Measurements from ENCODE around the gene TBX4.
"Not testable (repeated sequence)": the region's sequence is repeated elsewhere in the genome, so short reads cannot be mapped to it uniquely, and the experiment has no call there.

The TBX4 gene

DNA sequence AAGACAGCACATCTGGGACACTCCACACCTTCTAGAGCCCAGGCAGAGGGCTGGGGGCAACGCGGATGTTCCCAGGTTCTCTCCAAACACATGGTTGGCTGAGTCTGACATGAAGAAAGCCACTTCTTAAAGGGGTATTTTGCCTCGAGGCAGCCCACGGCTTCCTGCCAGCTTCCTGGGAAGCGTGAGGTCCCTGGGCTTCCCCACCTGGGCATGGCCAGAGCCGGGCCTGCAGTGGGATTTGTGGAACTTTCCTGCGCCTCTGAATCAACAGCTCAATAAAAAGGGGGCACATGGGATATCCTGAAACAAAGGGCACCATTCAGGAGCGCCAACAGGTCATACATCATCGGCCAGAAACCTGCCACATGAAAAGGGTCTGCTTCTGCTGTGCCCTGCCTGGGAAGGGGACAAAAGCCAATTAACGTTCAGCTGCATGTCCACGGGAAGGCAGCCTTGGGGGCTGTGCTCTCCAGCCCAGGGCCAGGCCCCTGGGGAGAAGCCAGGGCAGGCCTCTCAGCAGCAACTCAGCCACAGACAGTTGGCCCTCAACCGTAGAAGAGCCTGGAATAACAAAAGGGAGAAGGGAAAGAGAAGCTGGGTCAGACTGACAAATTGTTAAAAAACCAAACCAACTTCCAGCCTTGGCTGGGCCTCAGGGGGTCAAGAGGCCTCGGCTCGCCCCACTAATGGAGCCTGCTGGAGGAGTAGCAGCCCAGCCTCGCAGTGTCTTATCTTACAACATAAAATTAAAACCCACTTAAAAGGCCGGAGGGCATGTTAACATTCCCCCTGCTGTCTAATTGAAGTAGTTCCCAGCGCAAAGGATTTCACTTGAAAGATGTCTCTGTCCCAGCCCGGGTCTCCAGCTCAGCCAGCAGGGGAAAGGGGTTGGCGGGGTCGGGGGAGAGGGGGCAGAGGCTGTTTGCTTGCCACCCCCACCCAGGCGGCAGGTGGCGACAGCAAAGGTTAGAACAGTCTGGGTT is 34.2 kb downstream of the TBX4 start:
- no peak for DNase-seq

DNA sequence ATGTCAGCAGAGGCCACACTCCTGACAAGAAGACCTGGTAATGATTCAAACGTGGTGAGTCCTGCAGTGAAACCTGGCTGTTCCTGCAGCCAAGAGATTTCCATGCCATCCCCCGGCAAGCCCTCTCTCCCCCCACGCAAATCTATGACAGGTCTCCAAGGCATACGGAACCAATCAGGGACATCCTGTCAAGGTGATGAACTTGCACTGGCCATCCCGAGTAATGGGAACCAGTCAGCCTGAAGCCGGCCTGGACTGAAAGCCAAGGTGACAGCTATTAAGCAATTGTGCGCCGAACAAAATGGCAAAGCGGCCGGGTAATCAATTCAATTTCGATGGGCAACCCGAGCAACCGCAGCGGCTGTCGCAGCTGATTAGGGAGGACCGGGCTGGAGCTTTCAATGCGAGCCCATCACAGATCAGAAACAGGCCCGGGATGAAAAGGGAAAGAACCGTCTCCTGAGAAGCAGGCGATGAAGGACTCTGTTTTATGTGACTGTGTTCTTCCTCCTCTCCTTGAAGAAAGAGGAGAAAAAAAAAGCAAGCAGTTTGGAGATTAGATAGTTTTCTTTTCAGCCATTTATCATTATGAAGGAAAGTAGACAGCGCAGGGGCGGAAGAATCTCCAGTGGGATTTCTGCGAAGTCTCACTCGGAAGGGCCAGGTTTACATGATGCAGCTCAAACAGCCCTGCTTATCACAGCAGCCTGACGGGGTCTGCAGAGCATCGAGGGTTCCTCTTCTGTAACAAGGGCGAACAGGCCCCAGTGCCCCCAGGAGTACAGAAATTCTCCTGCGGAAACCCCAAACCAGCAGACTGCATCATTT is 35.2 kb downstream of the TBX4 start:
- no peak for DNase-seq

DNA sequence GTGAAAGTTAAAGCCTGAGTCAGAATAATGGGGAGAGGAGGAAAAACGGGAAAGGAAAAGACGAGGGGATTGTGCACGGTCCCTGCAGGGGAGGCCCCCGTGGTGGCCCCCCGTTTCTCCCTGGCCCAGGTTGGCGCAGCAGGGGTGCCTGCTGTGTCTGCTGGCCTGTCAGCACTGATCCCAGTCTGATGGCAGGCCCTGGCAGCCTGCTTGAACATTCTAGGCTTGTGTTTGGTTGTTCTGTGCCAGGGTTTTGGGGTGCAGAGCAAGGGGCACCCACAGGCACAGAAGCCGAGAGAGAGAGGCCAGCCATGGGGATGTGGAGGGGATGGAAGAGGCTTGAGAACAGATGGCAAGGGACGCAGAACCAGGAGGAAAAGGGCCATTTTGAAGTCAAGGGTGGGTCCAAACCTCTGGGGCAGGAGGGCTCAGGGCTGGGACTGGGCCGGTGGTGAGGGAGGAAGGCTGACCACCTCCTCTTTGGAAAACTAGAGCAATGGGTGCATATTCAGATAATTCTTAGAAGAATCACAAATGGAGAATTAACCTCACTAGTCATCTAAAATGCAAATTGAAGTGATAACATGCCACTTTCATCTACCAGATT is 35.9 kb downstream of the TBX4 start:
- no peak for DNase-seq

- no peak for DNase-seq
These were observed 36.9 kb downstream of the TBX4 start for GRCh38 chr17:61488878-61489718.

DNA sequence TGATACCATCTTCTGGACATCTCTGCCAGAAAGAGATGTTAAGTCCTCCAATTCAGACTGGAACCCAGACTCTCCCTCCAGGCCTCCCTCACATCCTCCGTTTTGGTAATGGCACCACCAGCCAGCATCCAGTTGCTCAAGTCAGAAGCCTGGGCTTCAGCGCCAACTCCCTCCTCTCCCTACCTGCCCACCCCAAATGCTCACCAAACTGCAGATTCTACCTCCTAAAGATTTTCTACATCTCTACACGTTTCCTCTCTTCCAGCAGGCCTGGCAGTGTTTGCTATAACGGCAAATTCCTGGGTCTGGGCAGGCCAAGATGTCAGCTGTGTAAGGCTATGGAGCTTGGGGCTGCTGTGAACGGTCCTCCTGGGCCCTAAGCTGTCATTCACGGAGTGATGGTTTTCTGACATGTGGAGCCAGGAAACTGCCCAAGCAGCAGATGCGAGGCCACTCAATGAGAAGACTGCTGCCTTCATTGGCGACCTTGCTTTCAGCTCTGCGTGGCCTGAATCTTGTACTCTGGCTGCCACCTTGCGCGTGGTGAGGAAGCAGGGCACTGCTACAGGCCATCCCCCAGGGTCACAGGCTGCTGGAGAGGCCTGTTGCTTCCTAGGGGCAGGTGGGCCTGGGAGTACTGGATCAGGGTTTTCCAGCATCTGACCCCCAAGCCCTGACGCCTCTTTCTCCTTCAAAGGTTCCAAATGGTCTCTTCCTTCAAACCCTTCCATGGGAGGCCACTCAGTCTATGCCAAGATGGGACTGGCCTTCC is 37.7 kb downstream of the TBX4 start:
- no peak for DNase-seq

DNA sequence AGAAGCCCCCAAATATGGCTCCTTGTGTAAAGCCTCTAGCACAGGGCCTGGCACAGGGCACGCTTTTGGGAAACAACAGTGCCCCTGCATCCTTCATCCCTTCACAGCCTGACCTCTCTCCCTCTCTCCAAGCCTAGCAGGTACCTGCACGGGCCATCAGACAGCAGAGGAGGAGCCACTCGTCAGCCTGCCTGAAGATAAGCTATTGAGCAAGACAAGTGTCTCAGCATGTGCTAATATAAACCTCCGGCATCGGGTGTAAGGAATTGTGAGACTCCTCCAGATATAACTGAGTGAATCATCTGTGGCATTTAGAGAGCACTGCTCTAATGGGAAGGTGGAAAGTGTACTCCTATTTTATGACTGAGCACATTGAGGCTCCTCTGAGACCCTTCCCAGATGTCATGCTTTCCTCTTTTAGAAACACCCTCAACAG is 38.3 kb downstream of the TBX4 start:
- no peak for DNase-seq

DNA sequence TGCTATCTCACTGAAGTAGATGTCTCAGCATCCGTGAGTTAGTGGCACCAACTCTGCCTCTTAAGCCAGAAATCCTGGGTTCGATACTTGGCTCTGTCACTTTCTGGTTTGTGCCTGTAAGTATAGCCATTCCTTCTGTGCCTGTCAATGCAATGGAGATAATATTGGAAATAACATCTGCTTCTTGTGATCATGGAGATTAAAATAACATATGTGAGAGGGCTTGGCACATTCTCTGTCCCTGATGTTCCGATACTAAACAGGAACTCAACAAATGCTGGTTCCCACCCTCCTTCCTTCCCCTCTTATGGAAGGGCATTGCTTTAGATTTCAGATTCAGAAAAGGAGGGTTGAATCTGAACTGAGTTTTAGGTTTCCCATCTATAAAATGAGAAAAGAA is 39.8 kb downstream of the TBX4 start:
- DNase-seq, result no peak

DNA sequence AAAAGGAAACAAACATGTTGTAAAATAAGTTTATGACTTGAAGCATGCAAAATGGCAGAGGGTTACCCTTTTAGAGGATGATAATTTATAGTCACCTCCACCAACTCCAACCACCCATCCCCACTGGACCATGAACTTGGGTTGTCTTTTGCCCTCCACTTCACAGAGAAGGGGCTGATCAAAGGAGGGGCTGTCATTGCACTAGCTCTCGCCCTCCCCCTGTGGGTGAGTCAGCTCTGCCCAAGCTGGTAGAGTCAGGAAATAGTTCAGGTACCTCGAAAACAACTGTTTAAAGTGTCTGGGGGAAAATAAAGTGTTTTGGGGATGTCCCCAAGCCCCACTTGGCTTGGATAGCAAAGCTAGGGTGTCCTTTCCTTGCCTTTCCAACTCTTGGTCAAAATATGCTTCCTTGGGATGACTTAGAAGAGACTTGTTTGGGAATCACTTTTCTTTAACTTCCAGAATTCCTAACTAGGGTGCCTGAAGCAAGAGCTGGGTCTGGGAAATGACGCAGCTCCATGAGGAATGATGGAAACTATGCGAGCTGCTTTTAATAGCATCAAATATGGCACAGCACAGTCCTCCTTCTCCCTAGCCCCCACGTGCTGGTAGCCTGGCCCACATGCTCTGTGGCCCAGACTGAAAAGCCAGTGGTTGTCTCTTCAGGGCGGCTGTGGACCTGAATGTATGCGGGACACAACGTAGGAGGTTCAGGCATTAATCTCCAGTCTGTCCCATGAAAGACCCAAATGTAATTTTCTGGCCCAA is 40.7 kb downstream of the TBX4 start:
- no peak for DNase-seq

DNA sequence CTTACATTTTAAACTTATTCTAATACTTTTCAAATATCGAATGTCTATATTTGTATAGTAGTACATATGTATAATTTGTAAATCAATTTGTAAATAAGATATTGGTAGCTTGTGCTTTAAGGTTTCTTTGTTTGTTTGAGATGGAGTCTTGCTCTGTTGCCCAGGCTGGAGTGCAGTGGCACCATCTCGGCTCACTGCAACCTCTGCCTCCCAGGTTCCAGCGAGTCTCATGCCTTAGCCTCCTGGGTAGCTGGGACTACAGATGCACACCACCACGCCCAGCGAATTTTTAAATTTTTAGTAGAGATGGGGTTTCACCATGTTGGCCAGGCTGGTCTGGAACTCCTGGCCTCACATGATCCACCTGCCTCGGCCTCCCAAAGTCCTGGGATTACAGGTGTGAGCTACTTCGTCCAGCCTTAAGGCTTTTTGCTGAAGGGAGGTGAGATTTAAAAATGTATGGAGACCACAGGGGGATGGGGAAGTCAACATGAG is 41.7 kb downstream of the TBX4 start:
- DNase-seq, result not testable (repeated sequence)

DNA sequence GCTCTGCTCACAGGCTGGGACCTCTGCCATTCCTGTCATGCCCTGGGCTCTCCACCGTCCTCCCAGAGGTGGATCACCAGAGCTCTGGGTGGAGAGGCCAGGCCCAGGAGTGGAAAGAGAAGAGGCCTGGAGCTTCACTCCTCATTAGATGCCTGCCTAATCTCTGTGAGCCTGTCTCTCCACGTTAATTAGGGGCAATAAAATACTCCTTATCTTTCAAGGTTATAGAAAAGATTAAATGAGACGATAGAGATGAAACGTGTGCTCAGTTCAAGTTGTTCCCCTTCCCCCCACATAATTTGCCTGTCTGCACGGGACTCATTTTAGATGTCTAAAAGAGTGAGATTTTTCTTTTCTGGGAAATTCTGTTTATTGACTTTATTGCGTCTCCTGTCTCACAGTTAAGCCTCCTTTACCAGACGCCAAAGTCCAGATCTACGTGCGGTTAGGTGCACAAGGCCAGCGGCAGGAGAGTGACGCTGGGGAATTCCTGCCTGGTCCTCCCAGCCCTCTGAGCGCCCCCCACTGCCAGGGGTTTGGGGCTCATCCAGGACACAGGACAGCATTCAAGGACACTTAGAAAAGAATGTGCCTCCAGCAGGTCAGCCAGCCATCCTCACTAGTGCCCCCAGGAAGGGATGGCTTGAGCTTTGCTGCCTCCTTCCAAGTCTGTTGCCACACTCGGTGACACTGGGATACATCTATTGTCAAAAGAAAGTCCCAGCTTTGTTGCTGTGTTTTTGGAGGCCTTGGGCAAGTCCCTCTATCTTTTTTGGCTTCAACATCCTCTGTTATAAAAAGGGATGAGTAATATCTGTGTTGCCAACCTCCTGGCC is 42.3 kb downstream of the TBX4 start:
- DNase-seq, result no peak

GRCh38 chr17:61495161-61495857 is 43.1 kb downstream of the TBX4 start:
- no peak for DNase-seq

GRCh38 chr17:61496174-61496956 is 44.1 kb downstream of the TBX4 start:
- no peak for DNase-seq

- no peak for DNase-seq
These were observed 44.9 kb downstream of the TBX4 start for GRCh38 chr17:61496957-61497653.

- no peak for DNase-seq
These were observed 46.1 kb downstream of the TBX4 start for GRCh38 chr17:61498042-61498994.

DNA sequence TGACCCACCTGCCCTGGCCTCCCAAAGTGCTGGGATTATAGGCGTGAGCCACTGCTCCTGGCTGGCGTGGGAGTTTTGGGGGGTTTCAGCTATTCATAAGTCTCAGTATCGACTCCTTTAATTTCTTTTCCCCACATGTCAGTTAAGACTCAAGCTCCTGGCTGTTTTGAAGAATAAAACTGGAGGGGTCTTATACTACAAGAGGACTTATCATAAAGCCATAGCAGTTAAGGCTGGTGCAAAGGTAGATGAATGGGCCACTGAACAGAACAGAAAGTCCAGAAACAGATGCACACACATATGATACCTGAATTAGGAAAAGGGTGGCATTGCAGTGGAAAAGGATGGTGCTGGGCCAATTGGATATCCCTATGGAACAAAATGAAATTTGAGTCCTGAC is 47.4 kb downstream of the TBX4 start:
- DNase-seq, result no peak

DNA sequence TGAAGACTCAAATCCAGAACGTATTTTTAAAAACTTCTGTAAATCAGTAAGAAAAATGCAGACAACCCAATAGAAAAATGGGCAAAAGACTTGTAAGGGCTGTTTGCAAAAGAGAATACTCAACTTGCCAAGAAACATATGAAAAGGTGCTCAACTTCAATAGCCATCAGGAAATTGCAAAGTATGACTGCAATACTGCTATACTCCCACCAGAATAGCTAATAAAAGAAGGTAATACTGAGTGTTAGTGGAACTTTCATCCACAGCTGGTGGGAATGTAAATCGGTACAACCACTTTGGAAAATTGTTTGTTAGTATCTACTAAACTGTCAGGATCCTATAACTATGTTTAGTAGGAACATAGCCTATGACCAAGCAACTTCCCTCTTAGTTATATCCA is 48.1 kb downstream of the TBX4 start:
- DNase-seq, result no peak
